GM12878 (cell line): ENCODE measurements around the gene AMN. TPM values are rescaled to one million over a fixed set of nuclear protein-coding genes. Genes with fewer than 3 reads are reported as not detected.

Source experiments
- ATAC-seq: fragments of 200-7000 bp; cut with Tn5 transposase; 3 replicates; pipeline ENCODE4 v1.9.1; 2020; ENCODE audit warnings: mild to moderate bottlenecking, moderate library complexity
- BruUV-seq: library from RNA; stranded (reverse); fragments of 400-500 nt; replicated peaks from 2 replicates; lab custom pipeline; 2021; lab: Mats Ljungman, UMichigan
- CTCF ChIA-PET: fragments of 300-600 bp; sonication (Branson Sonifier 250); formaldehyde crosslinking; extraction: SDS; loops from one replicate; lab custom pipeline; 2021; ENCODE audit warnings: inconsistent platforms; lab: Yijun Ruan, JAX
- POLR2A ChIA-PET: fragments of 350-600 bp; formaldehyde crosslinking; extraction: SDS; loops from one replicate; lab custom pipeline; 2021; ENCODE audit warnings: inconsistent platforms; lab: Charles Lee
- RAD21 ChIA-PET: fragments of 300-600 bp; sonication (Branson Sonifier 250); formaldehyde crosslinking; loops from one replicate; lab custom pipeline; 2023; ENCODE audit warnings: antibody characterized with exemption; ENCODE audit not compliant: unreplicated experiment; lab: Charles Lee
- SMC1A ChIA-PET: fragments of 300-600 bp; sonication (Branson Sonifier 250); formaldehyde crosslinking; loops from one replicate; lab custom pipeline; 2023; ENCODE audit not compliant: unreplicated experiment, uncharacterized antibody; lab: Charles Lee
- DNase-seq: peaks from one replicate; pipeline ENCODE4 v3.0.0-alpha.2; 2011; ENCODE audit warnings: low read depth, low spot score
- FAIRE-seq: peaks from 3 replicates; lab custom pipeline; 2011; peaks lifted over from hg19 to GRCh38; lab: Jason Lieb, UNC
- H2AFZ ChIP-seq: 2 replicates; pipeline ENCODE4 v1.6.0; 2011; ENCODE audit warnings: low read depth, low read length, control low read depth; ENCODE audit not compliant: control insufficient read depth
- H3K27ac ChIP-seq: 2 replicates; pipeline ENCODE4 v1.5.1; 2011; ENCODE audit warnings: control low read depth; ENCODE audit not compliant: control insufficient read depth, insufficient read depth
- H3K27me3 ChIP-seq, 2 experiments: replicated peaks in 1 of 2; 2 replicates each; pipeline versions ENCODE4 v1.6.0 to v1.6.1; 2011; ENCODE audit warnings: low read length in 1 of 2; ENCODE audit not compliant: control insufficient read depth in 2 of 2, insufficient read depth in 2 of 2
- H3K36me3 ChIP-seq, 2 experiments: 2 replicates each; pipeline ENCODE4 v1.5.1; 2011; ENCODE audit warnings: low read length in 1 of 2; ENCODE audit not compliant: control insufficient read depth in 2 of 2, insufficient read depth in 2 of 2
- H3K4me1 ChIP-seq: 2 replicates; pipeline ENCODE4 v1.6.1; 2011; ENCODE audit warnings: mild to moderate bottlenecking, low read length, moderate library complexity, mixed read lengths; ENCODE audit not compliant: control insufficient read depth, insufficient read depth
- H3K4me2 ChIP-seq: 2 replicates; pipeline ENCODE4 v1.6.0; 2011; ENCODE audit warnings: control low read depth; ENCODE audit not compliant: control insufficient read depth, insufficient read depth
- H3K4me3 ChIP-seq: fragments of 200-600 bp; sonication (generic); 2 replicates; pipeline ENCODE4 v1.5.1; 2016
- H3K79me2 ChIP-seq: 2 replicates; pipeline ENCODE4 v1.6.0; 2011; ENCODE audit warnings: low read length; ENCODE audit not compliant: control insufficient read depth, insufficient read depth
- H3K9ac ChIP-seq: 2 replicates; pipeline ENCODE4 v1.8.0; 2011; ENCODE audit warnings: low read length, control low read depth, mixed read lengths; ENCODE audit not compliant: control insufficient read depth, insufficient read depth
- H3K9me3 ChIP-seq: replicated peaks from 3 replicates; pipeline ENCODE4 v1.5.1; 2011; ENCODE audit warnings: mild to moderate bottlenecking, low read length; ENCODE audit not compliant: control insufficient read depth, insufficient read depth
- H4K20me1 ChIP-seq: 2 replicates; pipeline ENCODE4 v1.6.0; 2011; ENCODE audit not compliant: control insufficient read depth, insufficient read depth
- BACH1 ChIP-seq: fragments of 450-650 bp; IDR thresholded peaks from 2 replicates; pipeline ENCODE4 v1.6.1; 2017; ENCODE audit warnings: mild to moderate bottlenecking, borderline replicate concordance
- BMI1 ChIP-seq: fragments of 450-650 bp; IDR thresholded peaks from 2 replicates; pipeline ENCODE4 v1.6.1; 2016; ENCODE audit warnings: mild to moderate bottlenecking, moderate library complexity, borderline replicate concordance
- CBX5 ChIP-seq: sonication (generic); IDR thresholded peaks from 2 replicates; pipeline ENCODE4 v1.6.1; 2016; ENCODE audit warnings: low read depth, moderate library complexity, mild to moderate bottlenecking, inconsistent platforms
- JUND ChIP-seq: IDR thresholded peaks from 2 replicates; pipeline ENCODE4 v1.6.1; 2012; ENCODE audit warnings: low read depth, mild to moderate bottlenecking, low read length, improper control_type of control experiment, moderate library complexity
- NRF1 ChIP-seq: conservative IDR thresholded peaks from 2 replicates; pipeline ENCODE4 v1.6.1; 2011; ENCODE audit warnings: mild to moderate bottlenecking, low read depth, low read length, improper control_type of control experiment
- POLR2AphosphoS2 ChIP-seq: IDR thresholded peaks from 2 replicates; pipeline ENCODE4 v1.6.1; 2011; ENCODE audit warnings: low read depth, mild to moderate bottlenecking, low read length, improper control_type of control experiment, moderate library complexity
- RB1 ChIP-seq: fragments of 450-650 bp; formaldehyde crosslinking; IDR thresholded peaks from 2 replicates; pipeline ENCODE4 v1.6.1; 2017; ENCODE audit warnings: mild to moderate bottlenecking, borderline replicate concordance
- SIX5 ChIP-seq: IDR thresholded peaks from 2 replicates; pipeline ENCODE4 v1.6.1; 2011; ENCODE audit warnings: mild to moderate bottlenecking, low read depth, low read length, moderate library complexity; ENCODE audit not compliant: severe bottlenecking
- SREBF1 ChIP-seq: IDR thresholded peaks from 2 replicates; pipeline ENCODE4 v1.6.1; 2012; ENCODE audit warnings: mild to moderate bottlenecking, low read length
- STAT3 ChIP-seq: IDR thresholded peaks from 2 replicates; pipeline ENCODE4 v1.6.1; 2011; ENCODE audit warnings: low read depth, low read length, improper control_type of control experiment
- TCF12 ChIP-seq: IDR thresholded peaks from 2 replicates; pipeline ENCODE4 v1.6.1; 2011; ENCODE audit warnings: low read depth, mild to moderate bottlenecking, low read length
- WRNIP1 ChIP-seq: IDR thresholded peaks from 2 replicates; pipeline ENCODE4 v1.6.1; 2011; ENCODE audit warnings: low read depth, low read length, improper control_type of control experiment, borderline replicate concordance
- ZNF207 ChIP-seq: fragments of 450-650 bp; IDR thresholded peaks from 2 replicates; pipeline ENCODE4 v1.6.1; 2014; ENCODE audit warnings: antibody characterized with exemption, mild to moderate bottlenecking, borderline replicate concordance
- ZNF622 ChIP-seq: fragments of 450-650 bp; IDR thresholded peaks from 2 replicates; pipeline ENCODE4 v1.6.1; 2017; ENCODE audit warnings: mild to moderate bottlenecking, inconsistent platforms
- WGBS: methylation state at CpG from one replicate; pipeline ENCODE4 v1.1.6; 2016; ENCODE audit warnings: low lambda C conversion rate; ENCODE audit not compliant: insufficient replicate concordance, insufficient coverage; ENCODE audit errors: missing lambda C conversion rate; 5-methylcytosine and 5-hydroxymethylcytosine counted together
- in situ Hi-C: fragments of 300-500 bp; cut with MboI; formaldehyde crosslinking; loops from 9 replicates; pipeline ENCODE4 v1.14.3; 2018; ENCODE audit warnings: mixed read lengths
- intact Hi-C: fragments of 100-400 bp; cut with micrococcal nuclease; formaldehyde crosslinking; loops from one replicate; pipeline ENCODE4 v1.14.2; 2022; ENCODE audit not compliant: unreplicated experiment
- polyA plus RNA-seq, 11 experiments: library from polyadenylated mRNA; depleted of rRNA in 4 of 11; unstranded in 6 of 11; stranded (reverse) in 5 of 11; fragments of >200 nt; fragmentation: Nextera tagmentation in 4 of 11; fragmentation: Illumina TruSeq in 1 of 11; extraction: Ambion mirVana in 4 of 11; extraction: Trizol in 1 of 11; gene quantifications; 1 replicate in 1 of 11; 2 replicates in 10 of 11; pipeline versions ENCODE4 v1.2.1 to v1.2.3, GENCODE V29; 2011 to 2016; ENCODE audit warnings: inconsistent platforms in 2 of 11, missing spikeins in 2 of 11, low read depth in 1 of 11
- total RNA-seq, 4 experiments: library from RNA; depleted of rRNA in 3 of 4; stranded (reverse); fragments of >200 nt in 3 of 4; fragmentation: Illumina TruSeq in 1 of 4; extraction: Trizol in 1 of 4; gene quantifications; 2 replicates each; pipeline versions ENCODE4 v1.2.1 to v1.2.3, GENCODE V29; 2013 to 2021
- TF ChIP-seq, protein P1 (sequence below): fragments of 450-650 bp; IDR thresholded peaks from 2 replicates; pipeline ENCODE4 v1.6.1; 2018; ENCODE audit warnings: borderline replicate concordance, mild to moderate bottlenecking; ENCODE audit not compliant: partially characterized antibody
- TF ChIP-seq, protein P2 (sequence below): fragments of 450-650 bp; IDR thresholded peaks from 2 replicates; pipeline ENCODE4 v1.6.1; 2017; ENCODE audit warnings: mild to moderate bottlenecking, low read depth, inconsistent platforms; ENCODE audit not compliant: poor library complexity, severe bottlenecking

The AMN gene
- total and polyA plus RNA-seq, 10 of the 15 experiments (the other 5 are each of a cell fraction or from before 2014, with no cell fraction given): 0.03 to 0.33 (median 0.11) TPM; not detected in 6

DNA sequence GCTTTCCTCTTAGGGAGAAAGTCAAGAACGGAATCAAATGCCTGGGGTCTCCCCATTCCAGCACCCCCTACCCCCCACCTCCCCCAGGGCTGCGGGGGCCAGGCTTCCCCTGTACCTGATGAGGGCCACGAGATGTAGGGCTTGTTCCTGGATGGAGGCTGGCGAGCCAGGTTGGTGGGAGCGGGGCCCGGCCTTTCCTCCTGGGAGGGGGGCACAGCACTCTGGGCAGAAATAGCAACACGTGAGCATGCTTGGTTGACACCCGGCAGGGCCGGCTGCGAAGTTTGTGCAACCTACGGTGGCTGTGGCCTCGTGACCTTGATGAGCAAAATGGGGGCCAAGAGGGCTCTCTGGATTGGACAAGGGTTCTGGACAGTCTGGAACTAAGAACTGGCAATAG is 15.7 kb downstream of the AMN start:
- H3K79me2 ChIP-seq: no peaks in the 10 kb centered on the region
- H3K27me3 ChIP-seq: no peaks in the 10 kb centered on the region
- FAIRE-seq: no peak
- intact Hi-C loops: no loop called here
- ATAC-seq: no peak
- no TSS peak for BruUV-seq
- 72% methylated on average over 12 of the region's 12 CpGs for WGBS
- CTCF ChIA-PET: no interaction called here
- H2AFZ ChIP-seq: no peak overlapping the region
- POLR2A ChIA-PET: no interaction called here
- in situ Hi-C loops: no loop called here
- RAD21 ChIA-PET: no interaction called here
- no peaks in the 10 kb centered on the region for H3K9me3 ChIP-seq
- no peak overlapping the region for H3K9ac ChIP-seq
- no peak overlapping the region for H3K27ac ChIP-seq
- no peak overlapping the region for H3K4me2 ChIP-seq
- no peak overlapping the region for H3K4me3 ChIP-seq
- no peak for DNase-seq
- SMC1A ChIA-PET: interaction anchor here (0.7 kb wide), 1 partner anchor 251 kb away, joined by 3 read pairs; no protein-coding TSS in a partner anchor
- H3K36me3 ChIP-seq: peaks cover 0 to 3% of the 10 kb centered on the region in 2 experiments; a peak in 2 of 4 replicates
- H3K4me1 ChIP-seq: no peaks in the 10 kb centered on the region
- no peaks in the 10 kb centered on the region for H4K20me1 ChIP-seq
- no peak for TF ChIP-seq BMI1
- TF ChIP-seq STAT3: no peak
- TF ChIP-seq BACH1: no peak
- TF ChIP-seq CBX5: no peak
- no peak for TF ChIP-seq NRF1
- TF ChIP-seq TCF12: no peak
- no peak for TF ChIP-seq RB1
- TF ChIP-seq ZNF622: no peak
- TF ChIP-seq, protein P1, sequence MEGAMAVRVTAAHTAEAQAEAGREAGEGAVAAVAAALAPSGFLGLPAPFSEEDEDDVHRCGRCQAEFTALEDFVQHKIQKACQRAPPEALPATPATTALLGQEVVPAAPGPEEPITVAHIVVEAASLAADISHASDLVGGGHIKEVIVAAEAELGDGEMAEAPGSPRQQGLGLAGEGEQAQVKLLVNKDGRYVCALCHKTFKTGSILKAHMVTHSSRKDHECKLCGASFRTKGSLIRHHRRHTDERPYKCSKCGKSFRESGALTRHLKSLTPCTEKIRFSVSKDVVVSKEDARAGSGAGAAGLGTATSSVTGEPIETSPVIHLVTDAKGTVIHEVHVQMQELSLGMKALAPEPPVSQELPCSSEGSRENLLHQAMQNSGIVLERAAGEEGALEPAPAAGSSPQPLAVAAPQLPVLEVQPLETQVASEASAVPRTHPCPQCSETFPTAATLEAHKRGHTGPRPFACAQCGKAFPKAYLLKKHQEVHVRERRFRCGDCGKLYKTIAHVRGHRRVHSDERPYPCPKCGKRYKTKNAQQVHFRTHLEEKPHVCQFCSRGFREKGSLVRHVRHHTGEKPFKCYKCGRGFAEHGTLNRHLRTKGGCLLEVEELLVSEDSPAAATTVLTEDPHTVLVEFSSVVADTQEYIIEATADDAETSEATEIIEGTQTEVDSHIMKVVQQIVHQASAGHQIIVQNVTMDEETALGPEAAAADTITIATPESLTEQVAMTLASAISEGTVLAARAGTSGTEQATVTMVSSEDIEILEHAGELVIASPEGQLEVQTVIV: no peak
- no peak for TF ChIP-seq WRNIP1
- no peak for TF ChIP-seq ZNF207
- TF ChIP-seq POLR2AphosphoS2: no peak
- no peak for TF ChIP-seq SREBF1
- TF ChIP-seq, protein P2, sequence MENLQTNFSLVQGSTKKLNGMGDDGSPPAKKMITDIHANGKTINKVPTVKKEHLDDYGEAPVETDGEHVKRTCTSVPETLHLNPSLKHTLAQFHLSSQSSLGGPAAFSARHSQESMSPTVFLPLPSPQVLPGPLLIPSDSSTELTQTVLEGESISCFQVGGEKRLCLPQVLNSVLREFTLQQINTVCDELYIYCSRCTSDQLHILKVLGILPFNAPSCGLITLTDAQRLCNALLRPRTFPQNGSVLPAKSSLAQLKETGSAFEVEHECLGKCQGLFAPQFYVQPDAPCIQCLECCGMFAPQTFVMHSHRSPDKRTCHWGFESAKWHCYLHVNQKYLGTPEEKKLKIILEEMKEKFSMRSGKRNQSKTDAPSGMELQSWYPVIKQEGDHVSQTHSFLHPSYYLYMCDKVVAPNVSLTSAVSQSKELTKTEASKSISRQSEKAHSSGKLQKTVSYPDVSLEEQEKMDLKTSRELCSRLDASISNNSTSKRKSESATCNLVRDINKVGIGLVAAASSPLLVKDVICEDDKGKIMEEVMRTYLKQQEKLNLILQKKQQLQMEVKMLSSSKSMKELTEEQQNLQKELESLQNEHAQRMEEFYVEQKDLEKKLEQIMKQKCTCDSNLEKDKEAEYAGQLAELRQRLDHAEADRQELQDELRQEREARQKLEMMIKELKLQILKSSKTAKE: no peak
- no peak for TF ChIP-seq SIX5
- TF ChIP-seq JUND: no peak
